GM19397 (cell line): ENCODE measurements around the gene EXT2.

ENCODE experiments used
- ATAC-seq: cut with Tn5 transposase; IDR thresholded peaks from one replicate; pipeline ENCODE4 v1.9.1; 2021; ENCODE audit warnings: mild to moderate bottlenecking, moderate library complexity; ENCODE audit not compliant: unreplicated experiment

EXT2 gene

GRCh38 chr11:44162004-44162403 is 66.5 kb downstream of the EXT2 start:
- ATAC-seq = no peak

GRCh38 chr11:44162662-44163061 is 67.2 kb downstream of the EXT2 start:
- ATAC-seq = no peak

- ATAC-seq = no peak
Observed at GRCh38 chr11:44165432-44165831, 70.0 kb downstream of the EXT2 start.

- no peak for ATAC-seq
Observed at GRCh38 chr11:44167046-44167445, 71.6 kb downstream of the EXT2 start.

GRCh38 chr11:44171518-44171917 is 76.0 kb downstream of the EXT2 start:
- ATAC-seq = no peak

- ATAC-seq = no peak
Observed at GRCh38 chr11:44172966-44173365, 77.5 kb downstream of the EXT2 start.

GRCh38 chr11:44174842-44175241 is 79.4 kb downstream of the EXT2 start:
- ATAC-seq = no peak

- ATAC-seq = no peak
Observed at GRCh38 chr11:44176546-44177213, 81.2 kb downstream of the EXT2 start.

- ATAC-seq = no peak
Observed at GRCh38 chr11:44177905-44178304, 82.4 kb downstream of the EXT2 start.

- ATAC-seq = no peak
Observed at GRCh38 chr11:44178381-44178780, 82.9 kb downstream of the EXT2 start.

- no peak for ATAC-seq
Observed at GRCh38 chr11:44179173-44179572, 83.7 kb downstream of the EXT2 start.

GRCh38 chr11:44180107-44180506 is 84.6 kb downstream of the EXT2 start:
- ATAC-seq = no peak

- ATAC-seq = no peak
Observed at GRCh38 chr11:44185522-44185921, 90.0 kb downstream of the EXT2 start.

- no peak for ATAC-seq
Observed at GRCh38 chr11:44186321-44186930, 90.9 kb downstream of the EXT2 start.

GRCh38 chr11:44188643-44189042 is 93.2 kb downstream of the EXT2 start:
- no peak for ATAC-seq

GRCh38 chr11:44189986-44190882 is 94.8 kb downstream of the EXT2 start:
- no peak for ATAC-seq

GRCh38 chr11:44190883-44191230 is 95.4 kb downstream of the EXT2 start:
- no peak for ATAC-seq

GRCh38 chr11:44191322-44192016 is 96.0 kb downstream of the EXT2 start:
- ATAC-seq = no peak

- ATAC-seq = no peak
Observed at GRCh38 chr11:44192017-44192385, 96.5 kb downstream of the EXT2 start.

- ATAC-seq = no peak
Observed at GRCh38 chr11:44192462-44193100, 97.1 kb downstream of the EXT2 start.

GRCh38 chr11:44193856-44194255 is 98.4 kb downstream of the EXT2 start:
- no peak for ATAC-seq
